GM19397 (cell line): ENCODE data around the gene NEK6.

Source experiments
- ATAC-seq: cut with Tn5 transposase; IDR thresholded peaks from one replicate; pipeline ENCODE4 v1.9.1; 2021; ENCODE audit warnings: mild to moderate bottlenecking, moderate library complexity; ENCODE audit not compliant: unreplicated experiment

NEK6 gene

GRCh38 chr9:124293718-124294506 is 36.2 kb downstream of the NEK6 start:
- ATAC-seq = no peak

GRCh38 chr9:124295159-124295794 is 37.5 kb downstream of the NEK6 start:
- no peak for ATAC-seq

- no peak for ATAC-seq
Measured at GRCh38 chr9:124296094-124296493, 38.3 kb downstream of the NEK6 start.

- no peak for ATAC-seq
Measured at GRCh38 chr9:124296796-124297550, 39.2 kb downstream of the NEK6 start.

GRCh38 chr9:124297551-124297901 is 39.8 kb downstream of the NEK6 start:
- ATAC-seq = no peak

GRCh38 chr9:124297915-124298645 is 40.3 kb downstream of the NEK6 start:
- no peak for ATAC-seq

GRCh38 chr9:124298646-124299235 is 41.0 kb downstream of the NEK6 start:
- ATAC-seq = no peak

GRCh38 chr9:124299515-124300090 is 41.9 kb downstream of the NEK6 start:
- no peak for ATAC-seq

- no peak for ATAC-seq
Measured at GRCh38 chr9:124300312-124300711, 42.6 kb downstream of the NEK6 start.

GRCh38 chr9:124302921-124303320 is 45.2 kb downstream of the NEK6 start:
- no peak for ATAC-seq

GRCh38 chr9:124303762-124304161 is 46.0 kb downstream of the NEK6 start:
- ATAC-seq = no peak

- ATAC-seq = no peak
Measured at GRCh38 chr9:124304285-124304684, 46.5 kb downstream of the NEK6 start.

- no peak for ATAC-seq
Measured at GRCh38 chr9:124306098-124306735, 48.5 kb downstream of the NEK6 start.

GRCh38 chr9:124307379-124308030 is 49.8 kb downstream of the NEK6 start:
- no peak for ATAC-seq

GRCh38 chr9:124308606-124309491 is 51.1 kb downstream of the NEK6 start:
- ATAC-seq = no peak

- ATAC-seq = no peak
Measured at GRCh38 chr9:124309667-124310084, 51.9 kb downstream of the NEK6 start.

GRCh38 chr9:124311283-124311682 is 53.5 kb downstream of the NEK6 start:
- no peak for ATAC-seq
